HAP-1 (cell line): ENCODE results near the gene ADCY9.

Source experiments
- DNase-seq, 2 experiments: peaks; one replicate each; pipeline ENCODE4 v3.0.0-alpha.2; 2016 to 2020; ENCODE audit warnings: low spot score in 2 of 2
- H3K27me3 ChIP-seq: fragments of 250-450 bp; sonication (Bioruptor Pico); 2 replicates; pipeline ENCODE4 v1.5.1; 2020; ENCODE audit warnings: low read depth, mild to moderate bottlenecking, moderate library complexity
- H3K36me3 ChIP-seq: fragments of 250-450 bp; sonication (Bioruptor Pico); replicated peaks from 2 replicates; pipeline ENCODE4 v1.5.1; 2020; ENCODE audit warnings: mild to moderate bottlenecking
- H3K4me1 ChIP-seq: fragments of 250-450 bp; sonication (Bioruptor Pico); 2 replicates; pipeline ENCODE4 v1.5.1; 2020; ENCODE audit warnings: mild to moderate bottlenecking
- H3K4me3 ChIP-seq: fragments of 250-450 bp; sonication (Bioruptor Pico); 2 replicates; pipeline ENCODE4 v1.5.1; 2020; ENCODE audit warnings: mild to moderate bottlenecking, moderate library complexity
- H3K9me3 ChIP-seq: fragments of 250-450 bp; sonication (Bioruptor Pico); 2 replicates; pipeline ENCODE4 v1.5.1; 2020; ENCODE audit warnings: mild to moderate bottlenecking, moderate library complexity
- in situ Hi-C: fragments of 300-500 bp; cut with MboI; formaldehyde crosslinking; loops from 3 replicates; pipeline ENCODE4 v1.14.3; 2020; ENCODE audit warnings: low sequenced_read_pairs, inconsistent platforms, mixed read lengths

ADCY9 gene

DNA sequence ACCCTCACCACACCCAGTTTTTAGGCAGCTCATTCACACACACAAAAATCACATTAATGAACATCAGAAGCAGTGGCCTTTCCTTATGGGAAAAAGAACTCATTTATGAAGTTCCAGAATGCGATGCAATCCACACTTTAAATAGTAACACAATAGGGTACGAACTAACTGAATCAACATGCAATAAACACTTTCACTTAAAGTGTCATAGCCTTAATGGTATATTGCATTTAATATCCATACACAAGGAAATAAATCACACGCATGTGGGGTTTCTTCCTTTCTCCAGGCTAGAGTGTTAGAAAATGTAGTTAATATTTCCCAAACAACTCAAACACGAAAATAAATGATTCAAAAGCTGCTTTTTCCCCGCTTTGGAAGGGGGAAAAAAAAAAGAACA lies 19.7 kb downstream of the ADCY9 start:
- no peak for DNase-seq
- H3K4me3 ChIP-seq = no peak overlapping the region
- in situ Hi-C loops = no loop called here
- H3K9me3 ChIP-seq = no peaks in the 10 kb centered on the region
- H3K36me3 ChIP-seq = no peaks in the 10 kb centered on the region; the same call in 1 of the 2 replicates
- H3K4me1 ChIP-seq = peaks cover 31% of the 10 kb centered on the region
- H3K27me3 ChIP-seq = no peaks in the 10 kb centered on the region

DNA sequence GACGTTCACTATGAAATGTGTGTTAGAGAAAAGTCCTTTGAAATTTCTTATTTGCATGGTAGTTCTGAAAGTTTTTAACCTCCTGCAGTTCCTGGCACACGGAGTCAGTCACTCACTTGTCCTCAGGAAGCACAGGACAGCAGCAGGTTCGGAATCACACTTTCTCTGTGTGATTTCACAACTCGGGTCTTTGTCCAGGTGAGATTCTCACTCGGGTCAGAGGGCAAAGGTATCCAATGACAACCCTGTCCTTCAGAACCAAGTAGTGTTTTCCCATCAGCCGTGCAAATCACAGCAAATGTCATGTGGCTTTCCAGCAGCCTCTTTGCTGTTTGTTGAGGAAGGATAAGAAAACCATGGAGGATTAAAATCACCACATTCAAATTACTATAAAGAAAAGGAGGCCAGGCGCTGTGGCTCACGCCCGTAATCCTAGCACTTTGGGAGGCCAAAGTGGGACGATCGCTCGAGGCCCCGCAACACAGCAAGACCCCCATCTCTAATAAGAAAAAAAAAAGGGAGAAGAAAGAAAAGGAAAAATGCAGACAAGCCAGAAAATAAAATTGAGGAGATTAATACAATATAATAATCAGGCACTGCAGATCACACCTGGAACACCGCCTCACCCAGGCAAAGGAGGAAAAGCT lies 22.0 kb downstream of the ADCY9 start:
- H3K36me3 ChIP-seq = no peaks in the 10 kb centered on the region
- H3K9me3 ChIP-seq = no peaks in the 10 kb centered on the region

DNA sequence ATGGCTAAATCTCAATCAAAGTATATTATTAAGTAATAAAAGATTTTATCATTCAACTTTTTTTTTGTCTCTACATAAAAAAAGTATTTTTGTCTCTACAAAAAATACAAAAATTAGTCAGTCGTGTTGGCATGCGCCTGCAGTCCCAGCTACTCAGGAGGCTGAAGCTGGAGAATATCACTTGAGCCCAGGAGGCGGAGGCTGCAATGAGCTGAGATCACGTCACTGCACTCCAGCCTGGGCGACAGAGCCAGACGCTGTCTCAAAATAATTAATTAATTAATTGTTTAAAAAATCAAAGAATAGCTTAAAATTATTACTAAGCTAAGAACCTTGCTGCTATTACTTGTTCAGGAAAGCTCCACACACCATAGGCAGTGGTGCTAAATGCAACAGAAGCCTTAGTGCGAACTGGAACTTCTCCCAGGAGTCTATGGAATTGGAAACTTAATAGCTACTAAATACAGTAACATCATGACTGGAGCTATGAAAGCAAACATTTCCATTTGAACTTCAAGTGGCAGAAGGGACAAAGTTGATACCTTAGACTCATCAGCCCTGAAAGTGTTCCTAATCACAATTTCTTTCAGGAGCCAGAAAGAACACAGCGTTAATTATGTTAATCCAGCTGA lies 22.6 kb downstream of the ADCY9 start:
- H3K9me3 ChIP-seq = no peaks in the 10 kb centered on the region
- no peak for DNase-seq
- no peak overlapping the region for H3K4me3 ChIP-seq
- peaks cover 27% of the 10 kb centered on the region for H3K4me1 ChIP-seq
- no peaks in the 10 kb centered on the region for H3K36me3 ChIP-seq
- H3K27me3 ChIP-seq = no peaks in the 10 kb centered on the region
- in situ Hi-C loops = no loop called here

More for the DNA sequence above, 22.0 kb downstream of the ADCY9 start:
- Histone ChIP-seq H3K4me1 (peaks cover 30% of the 10 kb centered on the region), H3K27me3 (no peaks in the 10 kb centered on the region), H3K4me3 (no peak overlapping the region)
- DNase-seq = peak in 1 of 2 experiments; percentile 31
- in situ Hi-C loops = no loop called here

DNA sequence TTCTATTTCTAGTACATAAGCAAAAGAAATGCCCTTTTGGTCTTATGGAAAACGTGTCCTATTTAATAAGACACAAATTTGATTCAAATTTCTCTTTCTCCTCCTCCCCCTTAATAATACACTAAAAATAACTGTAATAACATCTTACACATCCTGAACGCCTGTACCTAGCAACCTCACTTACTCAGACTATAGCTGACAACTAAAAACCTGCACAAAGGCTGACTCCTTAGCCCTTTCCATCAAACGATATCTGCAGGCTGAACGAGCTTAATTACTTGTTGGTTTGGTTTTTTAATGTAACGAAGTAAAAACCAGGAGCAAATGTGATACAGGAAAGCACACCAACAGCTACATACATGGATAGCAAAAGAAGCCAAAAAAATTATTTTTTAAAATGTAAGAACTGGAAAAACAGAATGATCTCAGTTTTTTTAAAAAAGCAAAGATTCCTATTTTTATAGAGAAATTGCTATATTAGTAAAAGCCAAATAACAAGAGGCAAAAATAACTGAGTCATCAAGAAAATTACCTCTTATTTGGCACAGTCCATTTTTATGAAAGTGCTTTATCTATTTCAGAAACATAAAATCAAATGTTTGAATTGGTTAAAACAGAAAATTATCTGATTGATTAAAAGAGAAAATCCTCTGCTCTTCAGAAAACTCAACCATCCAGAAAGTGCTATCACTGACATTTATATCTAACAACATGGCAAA lies 23.5 kb downstream of the ADCY9 start:
- in situ Hi-C loops = no loop called here
- Histone ChIP-seq H3K36me3 (no peaks in the 10 kb centered on the region), H3K4me3 (no peak overlapping the region), H3K9me3 (no peaks in the 10 kb centered on the region), H3K27me3 (no peaks in the 10 kb centered on the region), H3K4me1 (peaks cover 27% of the 10 kb centered on the region)
- DNase-seq = no peak

DNA sequence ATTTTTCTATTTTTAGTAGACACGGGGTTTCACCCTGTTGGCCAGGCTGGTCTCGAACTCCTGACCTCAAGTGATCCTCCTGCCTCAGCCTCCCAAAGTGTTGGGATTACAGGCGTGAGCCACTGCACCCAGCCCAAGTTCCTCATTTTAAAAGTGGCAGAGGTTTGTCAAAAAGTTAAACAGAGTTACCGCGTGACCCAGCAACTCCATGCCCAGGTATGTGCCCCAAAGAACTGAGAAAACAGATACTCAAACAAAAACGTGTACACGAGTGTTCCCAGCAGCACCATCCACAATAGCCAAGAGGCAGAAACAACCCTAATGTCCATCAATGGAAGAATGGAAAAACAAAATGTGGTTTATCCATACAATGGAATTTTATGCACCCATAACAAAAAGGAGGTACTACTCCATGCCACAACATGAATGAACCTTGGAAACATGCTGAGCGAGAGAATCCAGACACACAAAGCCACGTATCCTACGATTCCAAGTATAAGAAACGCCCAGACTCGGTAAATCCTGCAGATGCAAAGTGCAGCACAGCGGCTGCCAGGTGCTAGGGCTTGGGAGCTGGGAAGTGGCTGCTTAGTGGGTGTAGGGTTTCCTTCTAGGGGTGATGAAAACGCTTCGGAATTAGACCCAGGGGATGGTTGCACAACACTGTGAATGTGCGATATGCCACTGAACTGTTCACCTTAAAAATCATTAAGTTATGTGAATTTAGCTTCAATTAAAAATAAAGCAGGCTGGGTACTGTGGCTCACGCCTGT lies 24.8 kb downstream of the ADCY9 start:
- Histone ChIP-seq H3K36me3 (no peaks in the 10 kb centered on the region), H3K9me3 (no peaks in the 10 kb centered on the region), H3K27me3 (no peaks in the 10 kb centered on the region), H3K4me3 (no peak overlapping the region), H3K4me1 (peaks cover 20% of the 10 kb centered on the region)
- in situ Hi-C loops = no loop called here
- DNase-seq = no peak

DNA sequence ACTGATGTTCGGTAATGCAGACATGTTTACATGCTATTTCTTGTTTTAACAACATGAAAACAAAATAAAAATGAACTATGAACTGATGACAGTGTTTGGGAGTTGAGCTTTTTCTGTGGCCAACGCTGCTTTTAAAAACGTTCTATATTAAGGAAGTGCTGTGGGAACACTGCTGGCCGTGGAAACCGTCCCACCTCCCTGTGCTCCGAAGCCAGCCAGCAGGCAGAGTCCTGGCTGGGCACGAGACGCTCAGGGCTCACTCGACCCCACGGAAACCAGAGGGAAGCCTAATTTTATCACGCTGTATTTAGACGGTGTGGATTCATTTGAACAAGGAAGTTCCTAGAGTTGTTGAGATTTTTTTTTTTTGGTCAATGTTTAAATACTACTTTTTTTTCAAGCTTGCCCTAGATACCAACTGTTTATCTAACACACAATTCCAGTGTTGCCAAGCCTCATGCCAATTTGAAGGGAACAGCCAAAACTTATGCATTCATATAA lies 25.8 kb downstream of the ADCY9 start:
- no peaks in the 10 kb centered on the region for H3K9me3 ChIP-seq
- no peak overlapping the region for H3K4me3 ChIP-seq
- H3K36me3 ChIP-seq = no peaks in the 10 kb centered on the region
- no peaks in the 10 kb centered on the region for H3K27me3 ChIP-seq
- DNase-seq = no peak
- in situ Hi-C loops = no loop called here
- peaks cover 14% of the 10 kb centered on the region for H3K4me1 ChIP-seq

DNA sequence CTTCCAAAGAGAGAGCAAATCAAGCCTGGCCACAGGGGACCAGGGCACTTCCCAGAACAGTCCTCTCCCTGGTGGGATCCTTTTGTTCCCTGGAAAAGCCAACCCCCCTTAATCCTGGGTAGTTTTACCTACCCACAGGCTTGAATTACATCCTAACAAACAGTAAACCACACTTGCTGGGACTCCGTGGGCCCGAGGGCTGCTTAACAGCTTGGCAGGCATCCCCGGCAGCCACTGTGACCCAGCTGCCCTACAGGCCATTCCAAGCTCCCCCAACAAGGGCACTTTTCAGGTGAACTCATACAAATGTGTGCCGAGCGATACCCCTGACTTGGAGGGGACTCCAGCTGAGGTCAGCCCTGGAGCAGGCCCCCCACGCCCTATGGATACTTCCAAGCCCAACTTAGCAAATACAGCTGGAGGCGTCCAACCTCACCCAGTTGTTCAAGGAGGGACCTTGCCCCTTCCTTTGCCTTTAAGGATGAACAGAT lies 26.4 kb downstream of the ADCY9 start:
- in situ Hi-C loops = no loop called here
- no peak for DNase-seq
- Histone ChIP-seq H3K4me1 (peaks cover 11% of the 10 kb centered on the region), H3K4me3 (no peak overlapping the region), H3K9me3 (no peaks in the 10 kb centered on the region), H3K36me3 (no peaks in the 10 kb centered on the region), H3K27me3 (no peaks in the 10 kb centered on the region)

DNA sequence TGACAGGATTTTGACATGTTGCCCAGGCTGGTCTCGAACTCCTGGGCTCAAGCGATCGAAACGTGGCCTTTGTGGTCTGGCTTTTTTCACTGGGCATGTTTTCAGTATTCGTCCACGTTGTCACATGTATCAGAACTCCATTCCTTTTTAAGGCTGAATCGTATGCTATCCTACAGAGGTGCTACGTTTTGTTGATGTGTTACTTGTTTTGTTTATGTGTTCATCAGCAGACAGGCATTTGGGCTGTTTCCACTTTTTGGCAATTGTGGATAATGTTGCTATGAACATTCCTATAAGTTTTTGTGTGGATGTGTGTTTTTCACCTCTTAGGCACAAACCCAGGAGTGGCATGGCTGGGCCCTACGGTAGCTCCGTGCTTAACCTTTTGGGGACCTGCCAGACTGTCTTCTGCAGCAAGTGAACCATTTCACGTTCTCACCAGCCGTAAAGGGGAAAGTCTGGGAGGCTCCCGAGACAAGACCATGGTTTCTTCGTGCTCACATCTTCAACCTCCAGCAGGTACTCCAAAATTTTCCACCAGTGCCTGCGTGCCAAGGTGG lies 26.9 kb downstream of the ADCY9 start:
- Histone ChIP-seq H3K36me3 (no peaks in the 10 kb centered on the region), H3K4me1 (peaks cover 7% of the 10 kb centered on the region), H3K4me3 (no peak overlapping the region), H3K9me3 (no peaks in the 10 kb centered on the region), H3K27me3 (no peaks in the 10 kb centered on the region)
- in situ Hi-C loops = no loop called here
- DNase-seq = no peak

DNA sequence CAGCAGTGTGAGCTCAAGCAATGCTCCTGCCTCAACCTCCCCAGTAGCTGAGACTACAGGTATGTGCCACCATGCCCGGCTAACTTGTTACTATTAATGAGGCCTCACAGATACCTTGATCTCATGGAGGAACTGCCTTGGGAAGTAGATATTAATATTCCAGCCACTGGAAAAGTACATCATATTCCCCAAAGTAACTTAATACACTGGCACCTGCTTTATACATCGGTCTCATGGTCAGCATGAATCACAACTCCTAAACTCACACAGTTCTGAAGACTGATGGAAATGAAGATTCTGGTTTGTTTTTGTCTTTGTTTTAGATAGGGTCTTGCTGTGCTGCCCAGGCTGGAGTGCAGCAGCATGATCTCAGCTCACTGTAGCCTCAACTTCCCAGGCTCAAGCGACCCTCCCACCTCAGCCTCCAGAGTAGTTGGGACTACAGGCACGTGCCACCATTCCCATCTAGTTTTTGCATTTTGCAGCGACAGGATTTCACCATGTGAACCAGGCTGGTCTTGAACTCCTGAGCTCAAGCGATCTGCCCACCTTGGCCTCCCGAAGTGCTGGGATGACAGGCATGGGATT lies 28.2 kb downstream of the ADCY9 start:
- in situ Hi-C loops = no loop called here
- H3K36me3 ChIP-seq = no peaks in the 10 kb centered on the region
- no peaks in the 10 kb centered on the region for H3K4me1 ChIP-seq
- H3K27me3 ChIP-seq = no peaks in the 10 kb centered on the region
- 0 out of 2 replicates have a peak, but pooled peaks cover 3% of the 10 kb centered on the region for H3K9me3 ChIP-seq
- no peak overlapping the region for H3K4me3 ChIP-seq
- DNase-seq = no peak

DNA sequence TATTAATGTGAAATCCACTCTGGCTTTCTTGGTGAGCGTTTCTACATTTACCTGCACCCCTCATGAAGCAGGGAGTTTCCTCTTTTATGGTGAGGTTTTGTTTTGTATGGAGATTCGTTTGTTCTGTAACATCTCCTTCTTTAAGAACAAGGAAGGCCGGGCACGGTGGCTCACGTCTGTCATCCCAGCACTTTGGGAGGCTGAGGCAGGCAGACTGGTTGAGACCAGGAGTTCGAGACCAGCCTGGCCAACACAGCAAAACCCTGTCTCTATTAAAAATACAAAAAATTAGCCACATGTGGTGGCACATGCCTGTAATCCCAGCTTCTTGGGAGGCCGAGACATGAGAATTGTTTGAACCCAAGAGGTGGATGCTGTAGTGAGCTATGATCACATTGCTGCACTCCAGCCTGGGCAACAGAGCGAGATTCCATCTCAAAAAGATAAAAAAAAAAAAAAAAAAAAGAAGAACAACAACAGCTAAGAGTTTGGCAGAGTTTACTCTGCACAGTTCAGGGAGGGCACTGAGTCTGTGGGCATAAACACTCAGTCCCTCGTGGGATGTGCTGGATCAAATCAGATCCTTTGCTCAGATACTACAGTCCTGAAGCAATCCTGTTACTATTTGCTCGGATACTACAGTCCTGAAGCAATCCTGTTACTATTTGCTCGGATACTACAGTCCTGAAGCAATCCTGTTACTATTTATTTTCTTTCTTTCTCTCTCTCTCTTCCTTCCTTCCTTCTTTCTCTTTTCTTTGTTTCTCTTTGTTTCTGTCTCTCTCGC lies 28.9 kb downstream of the ADCY9 start:
- H3K4me1 ChIP-seq = no peaks in the 10 kb centered on the region
- H3K36me3 ChIP-seq = no peaks in the 10 kb centered on the region
- no peak for DNase-seq
- no peaks in the 10 kb centered on the region for H3K27me3 ChIP-seq
- H3K9me3 ChIP-seq = 0 out of 2 replicates have a peak, but pooled peaks cover 3% of the 10 kb centered on the region
- H3K4me3 ChIP-seq = no peak overlapping the region
- in situ Hi-C loops = no loop called here

DNA sequence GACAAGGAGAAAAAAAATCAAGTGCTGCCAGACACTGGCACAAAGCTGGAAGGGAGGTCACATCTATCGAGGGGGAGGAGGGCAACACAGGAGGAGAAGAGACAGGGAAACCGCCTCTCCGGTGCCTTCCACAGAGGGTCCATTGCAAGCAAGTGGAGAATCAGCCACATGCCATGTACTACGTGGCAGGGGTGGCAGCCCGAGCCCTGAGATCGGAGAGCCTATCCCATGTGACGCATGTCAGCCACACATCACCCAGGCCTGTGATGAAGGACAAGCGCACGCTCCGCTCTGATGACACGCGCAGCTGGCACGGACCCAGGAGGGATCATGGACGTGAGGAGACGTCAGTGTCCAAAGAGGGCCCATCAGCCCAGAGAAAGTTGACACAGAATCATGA lies 30.1 kb downstream of the ADCY9 start:
- H3K27me3 ChIP-seq = no peaks in the 10 kb centered on the region
- in situ Hi-C loops = no loop called here
- H3K4me1 ChIP-seq = no peaks in the 10 kb centered on the region
- H3K36me3 ChIP-seq = no peaks in the 10 kb centered on the region
- no peak overlapping the region for H3K4me3 ChIP-seq
- DNase-seq = no peak
- 0 out of 2 replicates have a peak, but pooled peaks cover 3% of the 10 kb centered on the region for H3K9me3 ChIP-seq

DNA sequence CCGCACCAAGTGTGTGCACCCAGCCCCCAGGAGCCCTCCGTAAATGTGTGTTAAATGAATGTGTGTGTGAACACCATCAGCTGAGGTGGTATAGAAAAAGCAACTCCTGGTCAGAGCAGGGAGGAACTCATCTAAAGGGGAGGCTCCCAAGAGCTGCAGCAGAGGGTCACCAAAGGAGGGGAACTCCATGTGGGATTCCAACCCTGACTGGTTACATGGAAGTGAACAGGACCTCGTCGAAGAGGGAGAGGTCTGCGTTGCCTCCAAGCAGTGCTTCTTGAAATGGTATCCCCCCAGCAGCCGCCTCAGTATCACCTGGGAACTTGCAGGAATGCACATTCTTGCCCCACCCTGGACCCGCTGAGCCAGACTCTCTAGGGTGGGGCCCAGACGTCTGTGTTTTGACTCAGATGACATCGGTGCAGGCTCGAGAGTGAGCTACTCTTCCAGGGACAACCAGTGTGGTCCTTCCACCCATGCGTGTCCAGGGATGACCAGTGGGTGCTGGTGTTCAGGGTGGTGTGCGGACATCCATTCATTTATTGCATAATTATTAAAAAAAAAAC lies 30.8 kb downstream of the ADCY9 start:
- no peak for DNase-seq
- no peak overlapping the region for H3K4me3 ChIP-seq
- 0 out of 2 replicates have a peak, but pooled peaks cover 3% of the 10 kb centered on the region for H3K9me3 ChIP-seq
- in situ Hi-C loops = no loop called here
- H3K27me3 ChIP-seq = no peaks in the 10 kb centered on the region
- H3K36me3 ChIP-seq = no peaks in the 10 kb centered on the region
- H3K4me1 ChIP-seq = no peaks in the 10 kb centered on the region
